Stimulated activated effector memory CD8-positive, alpha-beta T cell treated with anti-CD3 and anti-CD28 coated beads, Interleukin-12 subunit alpha, Interleukin-12 subunit beta, amount 100 ng/mL, for 72 hours (primary cell): ENCODE data around the gene RUNX1.

Experiments
- ATAC-seq: fragments of 150-1000 bp; cut with Tn5 transposase; 2 replicates; pipeline ENCODE4 v1.10.0; 2021
- DNase-seq, 2 donors: peaks; one replicate each; pipeline ENCODE4 v3.0.0; 2021 to 2022; ENCODE audit warnings: low spot score in 2 of 2
- H3K27ac Mint-ChIP-seq: one replicate; pipeline ENCODE4 v1.8.0; 2022; ENCODE audit warnings: mild to moderate bottlenecking, mixed read lengths
- H3K36me3 Mint-ChIP-seq: one replicate; pipeline ENCODE4 v1.8.0; 2022; ENCODE audit warnings: mild to moderate bottlenecking, mixed read lengths
- H3K4me1 Mint-ChIP-seq: one replicate; pipeline ENCODE4 v1.8.0; 2022; ENCODE audit warnings: mixed read lengths
- H3K4me3 Mint-ChIP-seq: one replicate; pipeline ENCODE4 v1.8.0; 2022; ENCODE audit warnings: mild to moderate bottlenecking, mixed read lengths
- H3K9me3 Mint-ChIP-seq: one replicate; pipeline ENCODE4 v1.8.0; 2022; ENCODE audit warnings: mixed read lengths

Gene RUNX1

DNA sequence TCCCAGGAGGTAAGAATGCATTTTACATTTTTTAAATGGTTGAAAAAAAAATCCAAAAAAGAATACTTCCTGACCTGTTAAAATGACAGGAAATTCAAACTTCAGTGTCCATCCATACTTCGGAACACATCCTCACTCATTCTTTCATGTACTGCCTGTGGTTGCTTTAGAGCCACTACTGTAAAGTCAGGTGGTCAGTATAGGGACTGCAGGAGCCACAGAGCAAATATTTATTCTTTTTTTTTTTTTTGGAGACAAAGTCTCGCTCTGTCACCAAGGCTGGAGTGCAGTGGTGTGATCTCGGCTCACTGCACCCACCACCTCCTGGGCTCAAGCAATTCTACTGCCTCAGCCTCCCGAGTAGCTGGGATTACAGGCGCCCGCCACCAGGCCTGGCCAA is 255.6 kb downstream of the RUNX1 start:
- Mint-ChIP-seq H3K4me3 (no peak overlapping the region), H3K36me3 (peaks cover 99% of the 10 kb centered on the region), H3K27ac (no peak overlapping the region), H3K4me1 (no peaks in the 10 kb centered on the region), H3K9me3 (no peaks in the 10 kb centered on the region)
- no peak for ATAC-seq
- peak in 1 of 2 donors; percentile 20 for DNase-seq

DNA sequence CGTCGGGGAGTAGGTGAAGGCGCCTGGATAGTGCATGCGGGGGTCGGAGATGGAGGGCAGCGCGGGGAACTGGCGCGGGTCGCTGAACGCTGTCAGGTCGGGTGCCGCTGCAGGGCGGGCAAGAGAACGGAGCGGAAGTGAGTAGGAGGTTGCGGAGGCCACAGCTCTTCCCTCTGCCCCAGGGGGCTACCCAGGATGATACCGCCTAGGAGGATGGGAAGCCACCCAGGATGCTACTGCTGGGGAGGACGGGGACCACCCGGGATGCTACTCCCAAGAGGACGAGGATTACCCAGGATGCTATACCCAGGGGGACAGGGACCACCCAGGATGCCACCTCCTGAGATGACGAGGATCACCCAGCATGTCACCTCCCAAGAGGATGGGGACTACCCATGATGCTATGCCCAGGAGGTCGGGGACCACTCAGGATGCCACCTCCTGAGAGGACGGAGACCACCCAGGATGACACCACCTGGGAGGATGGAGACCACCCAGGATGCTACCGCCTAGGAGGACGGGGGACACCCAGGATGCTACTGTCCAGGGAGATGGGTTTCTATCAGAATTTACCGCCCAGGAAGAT is 256.5 kb downstream of the RUNX1 start:
- Mint-ChIP-seq H3K36me3 (peaks cover 99% of the 10 kb centered on the region), H3K4me3 (no peak overlapping the region), H3K9me3 (no peaks in the 10 kb centered on the region), H3K4me1 (no peaks in the 10 kb centered on the region), H3K27ac (no peak overlapping the region)
- ATAC-seq, result no peak
- peak in 1 of 2 donors; percentile 40 for DNase-seq

DNA sequence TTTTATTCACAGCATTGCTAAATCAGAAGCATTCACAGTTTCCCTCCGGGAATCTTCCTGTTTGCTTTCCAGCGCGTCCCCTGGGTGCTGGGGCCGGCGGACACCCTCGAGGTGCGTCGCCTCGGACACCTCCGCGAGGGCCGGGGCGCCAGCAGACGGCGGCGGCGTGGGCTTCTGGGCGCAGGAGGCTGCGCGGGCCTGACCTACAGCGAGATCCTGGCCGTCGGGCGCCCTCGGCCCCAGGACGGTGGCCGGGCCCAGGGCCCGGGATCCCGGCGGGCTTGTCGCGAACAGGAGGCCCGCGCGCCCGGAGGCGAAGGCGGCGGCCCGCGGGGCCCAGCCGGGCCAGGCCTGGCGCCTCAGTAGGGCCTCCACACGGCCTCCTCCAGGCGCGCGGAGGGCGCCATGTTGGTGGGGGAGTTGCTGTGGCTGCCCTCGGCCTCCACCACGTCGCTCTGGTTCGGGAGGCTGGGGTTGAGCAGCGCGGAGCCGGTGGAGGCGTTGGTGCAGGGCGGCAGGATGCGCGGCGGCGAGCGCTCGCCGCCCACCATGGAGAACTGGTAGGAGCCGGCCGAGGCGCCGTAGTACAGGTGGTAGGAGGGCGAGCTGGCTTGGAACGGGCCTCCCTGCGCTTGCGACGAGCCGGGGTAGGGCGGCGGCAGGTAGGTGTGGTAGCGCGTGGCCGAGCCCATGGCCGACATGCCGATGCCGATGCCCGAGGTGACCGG is 257.2 kb downstream of the RUNX1 start:
- H3K27ac Mint-ChIP-seq, result no peak overlapping the region
- peaks cover 98% of the 10 kb centered on the region for H3K36me3 Mint-ChIP-seq
- H3K9me3 Mint-ChIP-seq, result no peaks in the 10 kb centered on the region
- H3K4me1 Mint-ChIP-seq, result no peaks in the 10 kb centered on the region
- DNase-seq (peak in 1 of 2 donors; percentile 32), ATAC-seq (no peak)
- H3K4me3 Mint-ChIP-seq, result no peak overlapping the region

DNA sequence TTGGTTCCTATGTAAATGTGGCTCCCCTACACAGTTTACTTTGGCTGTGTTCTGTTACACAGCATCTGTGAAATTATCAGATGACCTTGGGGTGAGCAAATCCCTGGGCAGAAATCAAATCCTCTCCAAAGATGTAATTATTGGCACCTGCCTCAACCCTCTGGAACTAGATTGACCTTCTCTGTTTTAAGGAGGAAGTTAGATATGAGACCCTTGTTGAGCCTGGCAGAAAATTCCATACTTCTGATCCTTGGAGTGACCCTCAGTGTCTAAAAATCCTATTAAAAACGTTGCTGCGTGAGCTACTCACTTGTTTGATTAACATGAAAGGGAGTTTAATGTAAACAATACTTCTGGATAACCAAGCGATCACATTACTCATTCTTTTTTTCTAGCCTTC is 258.3 kb downstream of the RUNX1 start:
- Mint-ChIP-seq H3K4me1 (peaks cover 11% of the 10 kb centered on the region), H3K4me3 (no peak overlapping the region), H3K9me3 (no peaks in the 10 kb centered on the region), H3K27ac (no peak overlapping the region), H3K36me3 (peaks cover 87% of the 10 kb centered on the region)
- ATAC-seq, result no peak
- no peak for DNase-seq

DNA sequence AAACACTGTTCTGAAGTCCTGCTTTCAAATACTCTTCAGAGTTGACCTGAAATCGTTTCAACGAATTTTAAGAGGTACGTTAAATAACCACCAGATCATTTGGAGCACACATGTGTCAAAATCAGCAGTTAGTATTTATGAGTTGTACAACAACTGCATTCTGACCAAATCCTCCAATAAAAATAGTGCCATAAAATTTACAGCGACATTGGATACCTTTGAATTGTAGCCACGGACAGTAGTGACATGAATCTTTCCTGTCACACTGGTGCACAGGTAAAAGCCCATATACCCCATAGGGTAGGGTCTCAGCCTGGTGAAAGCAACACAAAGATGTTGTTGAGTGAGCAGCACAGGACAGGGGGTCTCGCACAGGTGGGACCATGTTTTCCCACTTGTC is 258.8 kb downstream of the RUNX1 start:
- ATAC-seq (no peak), DNase-seq (peak in 1 of 2 donors; percentile 40)
- H3K27ac Mint-ChIP-seq, result no peak overlapping the region
- no peaks in the 10 kb centered on the region for H3K9me3 Mint-ChIP-seq
- H3K4me3 Mint-ChIP-seq, result no peak overlapping the region
- peaks cover 16% of the 10 kb centered on the region for H3K4me1 Mint-ChIP-seq
- H3K36me3 Mint-ChIP-seq, result peaks cover 82% of the 10 kb centered on the region

DNA sequence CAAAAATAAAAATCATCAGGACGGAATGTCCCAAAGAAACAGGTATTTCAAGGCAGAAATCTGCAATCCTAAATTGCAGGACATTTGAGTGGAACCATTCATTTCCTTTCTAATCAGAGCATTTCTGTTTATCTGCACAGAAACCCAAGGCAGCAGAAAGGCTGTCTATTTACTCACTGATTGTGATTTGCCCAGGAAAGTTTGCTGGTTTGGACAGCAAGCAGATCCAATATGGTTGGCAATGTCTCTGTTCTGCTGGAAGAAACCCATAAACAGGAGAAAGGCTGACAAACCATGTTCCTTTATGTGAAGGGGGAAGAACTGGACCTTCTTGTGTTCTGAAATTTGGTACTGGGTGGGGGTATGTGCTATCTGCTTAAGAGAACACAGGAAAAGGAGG is 260.2 kb downstream of the RUNX1 start:
- no peak for ATAC-seq
- Mint-ChIP-seq H3K36me3 (peaks cover 72% of the 10 kb centered on the region), H3K27ac (peak overlapping the region; percentile 8), H3K4me3 (no peak overlapping the region), H3K4me1 (peaks cover 18% of the 10 kb centered on the region), H3K9me3 (no peaks in the 10 kb centered on the region)
- DNase-seq, result peak in 1 of 2 donors; percentile 10

DNA sequence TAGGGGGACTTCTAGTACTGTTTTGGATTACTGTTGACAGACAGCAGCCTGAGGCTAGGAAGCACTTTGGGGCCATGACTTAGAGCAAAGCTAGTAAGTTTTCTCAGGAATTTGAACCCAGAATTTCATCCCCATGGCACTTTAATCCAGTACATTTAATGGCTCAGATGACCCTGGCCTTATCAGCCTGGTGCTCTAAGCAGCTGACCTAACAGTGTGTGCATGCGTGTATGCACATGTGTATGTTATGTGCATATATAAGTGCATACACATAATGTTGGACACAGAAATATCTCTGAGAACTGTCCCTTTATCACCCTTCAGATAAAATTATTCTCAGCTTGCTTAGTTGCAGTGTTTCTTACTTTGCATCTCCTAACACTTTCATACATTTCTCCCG is 265.3 kb downstream of the RUNX1 start:
- Mint-ChIP-seq H3K9me3 (peaks cover 3% of the 10 kb centered on the region), H3K4me1 (peaks cover 18% of the 10 kb centered on the region), H3K27ac (no peak overlapping the region), H3K36me3 (peaks cover 22% of the 10 kb centered on the region), H3K4me3 (no peak overlapping the region)
- no peak for ATAC-seq
- no peak for DNase-seq

DNA sequence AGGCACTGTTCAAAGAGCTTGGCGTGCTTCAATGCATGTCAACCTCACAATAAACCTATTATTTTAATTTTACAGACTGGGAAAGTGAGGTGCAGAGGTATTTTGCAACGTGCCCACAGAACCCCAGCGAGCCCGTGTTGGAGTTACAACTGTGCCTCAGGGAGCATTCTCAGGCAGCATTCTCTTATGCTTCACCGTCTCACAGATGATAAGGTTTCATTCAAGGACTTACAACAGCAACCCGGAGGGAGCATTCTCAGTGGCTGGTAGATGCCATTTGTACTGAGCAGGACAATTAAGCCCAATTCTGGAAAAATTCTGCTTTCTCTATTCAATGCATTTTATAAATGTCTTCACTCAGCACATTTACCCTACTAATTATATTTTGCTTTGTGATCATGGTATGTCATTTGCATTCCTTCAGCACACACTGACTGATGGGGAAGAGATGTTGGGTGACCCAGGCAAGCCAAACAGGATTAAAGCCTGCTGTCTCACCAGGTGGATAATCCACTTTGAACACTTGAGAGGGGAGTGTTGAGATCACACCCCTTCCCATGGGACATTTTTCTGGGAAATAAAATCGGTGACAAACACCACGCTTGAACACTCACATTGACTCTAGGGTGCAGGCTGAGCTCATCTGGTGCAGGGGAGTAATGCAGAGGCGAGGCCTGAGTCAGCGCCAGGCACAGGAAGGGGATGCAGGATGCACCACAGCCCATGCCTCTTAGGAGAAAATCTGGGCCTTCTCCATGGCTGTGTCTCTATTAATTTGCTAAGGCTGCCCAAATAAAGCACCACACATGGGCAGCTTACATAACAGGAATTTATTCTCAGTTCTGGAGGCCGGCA is 266.4 kb downstream of the RUNX1 start:
- H3K4me3 Mint-ChIP-seq, result no peak overlapping the region
- H3K36me3 Mint-ChIP-seq, result peaks cover 12% of the 10 kb centered on the region
- peaks cover 18% of the 10 kb centered on the region for H3K4me1 Mint-ChIP-seq
- peaks cover 3% of the 10 kb centered on the region for H3K9me3 Mint-ChIP-seq
- no peak for ATAC-seq
- H3K27ac Mint-ChIP-seq, result peak overlapping the region; percentile 15
- DNase-seq, result no peak

DNA sequence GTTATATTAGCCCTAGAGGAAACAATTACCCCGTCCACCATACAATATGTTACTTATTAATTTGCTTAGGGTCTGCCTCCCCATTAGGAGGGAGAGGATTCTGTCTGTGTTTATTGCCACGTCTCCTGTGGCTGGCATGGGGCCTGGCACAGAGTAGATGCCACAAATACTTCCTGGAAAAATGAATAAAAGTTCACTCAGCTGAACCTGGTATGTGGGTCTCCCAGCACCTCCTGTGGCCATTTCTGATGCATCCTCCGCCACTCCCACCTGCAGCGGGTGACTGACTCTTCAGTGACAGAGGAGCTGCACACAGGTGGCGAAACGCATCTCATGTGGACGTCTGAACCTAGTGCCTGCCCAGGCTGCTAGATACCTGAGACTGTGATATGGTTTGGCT is 267.6 kb downstream of the RUNX1 start:
- no peak for DNase-seq
- ATAC-seq, result no peak
- peaks cover 14% of the 10 kb centered on the region for H3K4me1 Mint-ChIP-seq
- no peak overlapping the region for H3K27ac Mint-ChIP-seq
- H3K4me3 Mint-ChIP-seq, result no peak overlapping the region
- H3K36me3 Mint-ChIP-seq, result peaks cover 5% of the 10 kb centered on the region
- H3K9me3 Mint-ChIP-seq, result peaks cover 3% of the 10 kb centered on the region

DNA sequence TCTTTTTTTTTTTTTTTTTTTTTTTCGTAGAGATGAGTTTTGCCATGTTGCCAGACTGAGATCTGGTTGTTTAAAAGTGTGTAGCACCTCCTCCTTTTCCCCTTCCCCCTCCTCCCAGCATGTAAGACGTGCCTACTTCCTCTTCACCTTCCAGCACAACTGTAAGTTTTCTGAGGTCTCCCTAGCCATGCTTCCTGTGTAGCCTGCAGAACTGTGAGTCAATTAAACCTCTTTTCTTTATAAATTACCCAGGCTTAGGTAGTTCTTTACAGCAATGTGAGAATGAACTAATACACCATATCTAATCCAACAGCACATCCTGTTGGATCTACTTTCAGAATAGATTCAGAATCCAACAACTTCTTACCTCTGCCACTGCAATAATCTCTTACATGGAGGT is 269.2 kb downstream of the RUNX1 start:
- peaks cover 5% of the 10 kb centered on the region for H3K36me3 Mint-ChIP-seq
- ATAC-seq (no peak), DNase-seq (peak in 1 of 2 donors; percentile 3)
- no peak overlapping the region for H3K4me3 Mint-ChIP-seq
- peaks cover 3% of the 10 kb centered on the region for H3K9me3 Mint-ChIP-seq
- no peaks in the 10 kb centered on the region for H3K4me1 Mint-ChIP-seq
- H3K27ac Mint-ChIP-seq, result no peak overlapping the region

DNA sequence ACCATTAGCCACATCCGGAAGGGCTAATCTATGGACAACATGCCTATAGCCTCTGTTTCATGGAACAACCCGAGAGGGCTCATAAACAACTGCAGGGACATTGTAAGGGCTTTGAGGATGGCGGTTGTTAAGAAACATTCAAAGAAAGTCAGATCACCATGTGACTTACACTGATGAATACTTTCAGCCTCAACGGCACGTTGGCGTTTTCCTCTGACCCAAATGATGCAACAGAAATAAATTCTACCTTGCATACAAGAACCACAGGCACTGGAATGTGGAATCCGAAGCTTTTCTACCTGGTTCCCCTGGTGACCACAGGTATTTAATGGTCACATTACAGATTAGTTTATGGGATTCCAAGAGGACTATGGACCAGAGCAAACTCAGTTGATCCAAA is 273.3 kb downstream of the RUNX1 start:
- H3K9me3 Mint-ChIP-seq, result peaks cover 3% of the 10 kb centered on the region
- no peak for ATAC-seq
- H3K4me3 Mint-ChIP-seq, result no peak overlapping the region
- no peaks in the 10 kb centered on the region for H3K36me3 Mint-ChIP-seq
- no peaks in the 10 kb centered on the region for H3K4me1 Mint-ChIP-seq
- no peak overlapping the region for H3K27ac Mint-ChIP-seq
- peak in 1 of 2 donors; percentile 15 for DNase-seq

DNA sequence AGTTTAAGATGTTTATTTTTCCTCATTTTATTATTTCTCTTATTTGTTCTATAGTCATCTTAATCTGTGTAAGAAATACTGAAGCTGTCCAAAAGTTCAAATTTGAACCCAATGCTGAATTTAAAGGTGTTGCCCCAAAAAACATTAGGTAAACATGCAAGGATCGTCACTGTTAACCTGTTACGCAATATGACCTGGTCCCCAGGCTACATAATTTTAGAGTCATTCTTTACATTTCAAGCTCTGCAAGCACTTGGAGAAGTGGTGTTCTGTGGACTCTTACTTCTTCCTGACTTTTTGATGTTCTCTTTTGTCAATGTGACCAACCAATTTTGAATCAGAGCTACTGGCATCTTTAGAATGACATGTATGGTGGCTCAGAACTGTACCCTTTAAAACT is 274.4 kb downstream of the RUNX1 start:
- no peak for ATAC-seq
- Mint-ChIP-seq H3K36me3 (no peaks in the 10 kb centered on the region), H3K9me3 (no peaks in the 10 kb centered on the region), H3K27ac (no peak overlapping the region), H3K4me3 (no peak overlapping the region), H3K4me1 (no peaks in the 10 kb centered on the region)
- DNase-seq, result no peak

DNA sequence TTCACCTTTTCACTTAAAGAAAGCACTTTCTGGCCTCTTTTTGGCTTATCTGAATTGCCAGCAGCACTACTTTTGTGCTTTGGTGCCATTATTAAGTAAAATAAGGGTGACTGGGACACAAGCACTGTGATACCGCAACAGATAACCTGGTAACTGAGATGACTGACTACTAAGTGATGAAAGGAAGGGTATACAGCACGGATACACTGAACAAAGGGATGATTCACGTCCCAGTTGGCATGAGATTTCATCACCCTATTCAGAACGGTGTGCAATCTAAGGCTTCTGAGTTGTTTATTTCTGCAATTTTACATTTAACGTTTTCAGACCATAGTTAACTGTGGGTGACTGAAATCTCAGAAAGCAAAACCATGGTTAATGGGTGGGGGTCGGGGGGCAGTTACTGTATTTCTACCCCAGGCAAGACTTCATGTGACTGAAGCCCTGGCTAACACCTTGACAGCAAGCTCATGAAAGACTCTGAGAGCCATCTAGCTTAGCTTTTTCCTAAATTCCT is 277.5 kb downstream of the RUNX1 start:
- H3K36me3 Mint-ChIP-seq, result no peaks in the 10 kb centered on the region
- H3K4me3 Mint-ChIP-seq, result no peak overlapping the region
- DNase-seq (peak in 1 of 2 donors; percentile 20), ATAC-seq (no peak)
- H3K4me1 Mint-ChIP-seq, result no peaks in the 10 kb centered on the region
- H3K9me3 Mint-ChIP-seq, result no peaks in the 10 kb centered on the region
- H3K27ac Mint-ChIP-seq, result no peak overlapping the region

DNA sequence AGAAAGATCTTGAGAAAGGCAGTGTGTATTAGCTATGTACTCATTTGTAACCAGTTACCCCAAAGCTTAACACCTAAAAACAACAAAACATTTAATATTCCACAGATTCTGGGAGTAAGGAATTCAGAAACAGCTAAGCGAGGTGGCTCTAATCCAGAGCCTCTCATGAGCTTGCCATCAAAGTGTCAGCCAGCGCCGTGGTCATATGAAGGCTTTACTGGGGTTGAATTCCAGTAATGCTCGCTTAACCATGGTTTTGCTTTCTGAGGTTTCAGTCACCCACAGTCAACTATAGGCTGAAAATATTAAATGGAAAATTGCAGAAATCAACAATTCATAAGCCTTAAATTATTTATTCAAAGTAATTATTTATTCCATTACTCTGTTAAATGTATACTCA is 278.5 kb downstream of the RUNX1 start:
- Mint-ChIP-seq H3K27ac (no peak overlapping the region), H3K36me3 (no peaks in the 10 kb centered on the region), H3K9me3 (no peaks in the 10 kb centered on the region), H3K4me1 (no peaks in the 10 kb centered on the region), H3K4me3 (no peak overlapping the region)
- ATAC-seq, result no peak
- DNase-seq, result peak in 1 of 2 donors; percentile 2

DNA sequence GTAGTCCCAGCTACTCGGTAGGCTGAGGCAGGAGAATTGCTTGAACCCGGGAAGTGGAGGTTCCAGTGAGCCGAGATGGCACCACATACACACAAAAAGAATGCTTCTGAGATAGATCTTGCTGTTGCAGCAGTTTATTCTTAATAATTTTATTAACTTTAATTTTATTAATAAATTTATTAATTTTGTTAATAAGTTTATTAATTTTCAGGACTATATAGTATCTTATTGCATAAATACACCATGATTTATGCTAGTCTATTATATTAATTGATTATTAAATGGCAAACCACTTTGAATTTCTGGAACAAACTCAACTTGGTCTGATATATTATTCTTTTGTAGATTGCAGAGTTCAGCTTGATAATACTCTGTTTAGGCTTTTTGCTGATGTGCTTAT is 280.8 kb downstream of the RUNX1 start:
- ATAC-seq (no peak), DNase-seq (no peak)
- H3K27ac Mint-ChIP-seq, result no peak overlapping the region
- H3K4me3 Mint-ChIP-seq, result no peak overlapping the region
- H3K4me1 Mint-ChIP-seq, result no peaks in the 10 kb centered on the region
- H3K9me3 Mint-ChIP-seq, result no peaks in the 10 kb centered on the region
- H3K36me3 Mint-ChIP-seq, result no peaks in the 10 kb centered on the region
